Measurements from ENCODE around the gene SMIM1.
"Not testable (repeated sequence)": the region's sequence is repeated elsewhere in the genome, so short reads cannot be mapped to it uniquely, and the experiment has no call there.

SMIM1 gene

GRCh38 chr1:3796215-3797061, 23.9 kb downstream of the SMIM1 start, which contains the start of gene LRRC47:
LRRC47 (minus strand) TSS chr1:3796498; CDS start chr1:3796476, 22 bp downstream.
- DNase-seq (ENCODE audit: low spot score), result peak; percentile 99
- no peak for TF ChIP-seq CTCF (IDR thresholded peaks at IDR 0.05; ENCODE audit: extremely low read depth, missing control alignments)

GRCh38 chr1:3799976-3800685, 27.6 kb downstream of the SMIM1 start:
- no peak for DNase-seq (ENCODE audit: low spot score)
- no peak for TF ChIP-seq CTCF (IDR thresholded peaks at IDR 0.05; ENCODE audit: extremely low read depth, missing control alignments)

GRCh38 chr1:3800795-3801194, 28.2 kb downstream of the SMIM1 start:
- not testable (repeated sequence) for DNase-seq (ENCODE audit: low spot score)

- DNase-seq (ENCODE audit: low spot score), result no peak
- TF ChIP-seq CTCF (IDR thresholded peaks at IDR 0.05; ENCODE audit: extremely low read depth, missing control alignments), result no peak
Observed at GRCh38 chr1:3803905-3804626, 31.5 kb downstream of the SMIM1 start.

GRCh38 chr1:3804627-3804944, 32.0 kb downstream of the SMIM1 start:
- DNase-seq (ENCODE audit: low spot score), result not testable (repeated sequence)

- no peak for DNase-seq (ENCODE audit: low spot score)
- no peak for TF ChIP-seq CTCF (IDR thresholded peaks at IDR 0.05; ENCODE audit: extremely low read depth, missing control alignments)
Observed at GRCh38 chr1:3805038-3805437, 32.5 kb downstream of the SMIM1 start.

GRCh38 chr1:3807769-3808168, 35.2 kb downstream of the SMIM1 start:
- DNase-seq (ENCODE audit: low spot score), result no peak
- no peak for TF ChIP-seq CTCF (IDR thresholded peaks at IDR 0.05; ENCODE audit: extremely low read depth, missing control alignments)

GRCh38 chr1:3809680-3810079, 37.1 kb downstream of the SMIM1 start:
- no peak for DNase-seq (ENCODE audit: low spot score)
- TF ChIP-seq CTCF (IDR thresholded peaks at IDR 0.05; ENCODE audit: extremely low read depth, missing control alignments), result no peak

GRCh38 chr1:3810149-3810761, 37.7 kb downstream of the SMIM1 start:
- DNase-seq (ENCODE audit: low spot score), result not testable (repeated sequence)

Data from GM20000 (cell line).